ENCODE measurements around the gene ALDH2.
"Not testable (repeated sequence)": the region's sequence is repeated elsewhere in the genome, so short reads cannot be mapped to it uniquely, and the experiment has no call there.

The ALDH2 gene
- long read RNA-seq, donor 1, full-length matches to known transcripts = 49 of 60 reads
- long read RNA-seq, donor 1, partial matches to known transcripts = 11 of 60 reads
- long read RNA-seq, donor 1, other reads (novel, unspliced or antisense) = 0 of 60 reads
- long read RNA-seq, donor 2, full-length matches to known transcripts = 33 of 33 reads
- long read RNA-seq, donor 2, partial matches to known transcripts = 0 of 33 reads
- long read RNA-seq, donor 2, other reads (novel, unspliced or antisense) = 0 of 33 reads
- long read RNA-seq, donor 3, full-length matches to known transcripts = 23 of 28 reads
- long read RNA-seq, donor 3, partial matches to known transcripts = 5 of 28 reads
- long read RNA-seq, donor 3, other reads (novel, unspliced or antisense) = 0 of 28 reads
- long read RNA-seq, donor 4, full-length matches to known transcripts = 30 of 36 reads
- long read RNA-seq, donor 4, partial matches to known transcripts = 6 of 36 reads
- long read RNA-seq, donor 4, other reads (novel, unspliced or antisense) = 0 of 36 reads
- long read RNA-seq, donor 5, full-length matches to known transcripts = 28 of 28 reads
- long read RNA-seq, donor 5, partial matches to known transcripts = 0 of 28 reads
- long read RNA-seq, donor 5, other reads (novel, unspliced or antisense) = 0 of 28 reads
- long read RNA-seq, donor 6, full-length matches to known transcripts = 28 of 28 reads
- long read RNA-seq, donor 6, partial matches to known transcripts = 0 of 28 reads
- long read RNA-seq, donor 6, other reads (novel, unspliced or antisense) = 0 of 28 reads
- long read RNA-seq, donor 7, full-length matches to known transcripts = 43 of 53 reads
- long read RNA-seq, donor 7, partial matches to known transcripts = 10 of 53 reads
- long read RNA-seq, donor 7, other reads (novel, unspliced or antisense) = 0 of 53 reads
- long read RNA-seq, donor 8, full-length matches to known transcripts = 31 of 31 reads
- long read RNA-seq, donor 8, partial matches to known transcripts = 0 of 31 reads
- long read RNA-seq, donor 8, other reads (novel, unspliced or antisense) = 0 of 31 reads

GRCh38 chr12:111766608-111767361, at the start of gene ALDH2:
Gene ALDH2 (plus strand): TSS chr12:111766933. CDS start chr12:111766983, 50 bp downstream.
- DNase-seq = peak; percentile 88

- not testable (repeated sequence) for DNase-seq
Measured at GRCh38 chr12:111719316-111719715, 47.4 kb upstream of the ALDH2 start.

GRCh38 chr12:111720457-111720856, 46.3 kb upstream of the ALDH2 start:
- DNase-seq = no peak

GRCh38 chr12:111723646-111724360, 42.9 kb upstream of the ALDH2 start:
- not testable (repeated sequence) for DNase-seq

- DNase-seq = no peak
Measured at GRCh38 chr12:111728795-111729194, 37.9 kb upstream of the ALDH2 start.

- DNase-seq = no peak
Measured at GRCh38 chr12:111730420-111730819, 36.3 kb upstream of the ALDH2 start.

GRCh38 chr12:111732786-111733185, 33.9 kb upstream of the ALDH2 start:
- DNase-seq = no peak

GRCh38 chr12:111733340-111733915, 33.3 kb upstream of the ALDH2 start:
- no peak for DNase-seq

- not testable (repeated sequence) for DNase-seq
Measured at GRCh38 chr12:111739524-111739923, 27.2 kb upstream of the ALDH2 start.

- DNase-seq = no peak
Measured at GRCh38 chr12:111741235-111741812, 25.4 kb upstream of the ALDH2 start.

GRCh38 chr12:111745211-111745610, 21.5 kb upstream of the ALDH2 start:
- no peak for DNase-seq

- no peak for DNase-seq
Measured at GRCh38 chr12:111747333-111747732, 19.4 kb upstream of the ALDH2 start.

GRCh38 chr12:111748151-111748672, 18.5 kb upstream of the ALDH2 start:
- no peak for DNase-seq

- no peak for DNase-seq
Measured at GRCh38 chr12:111748867-111749266, 17.9 kb upstream of the ALDH2 start.

GRCh38 chr12:111749391-111749790, 17.3 kb upstream of the ALDH2 start:
- no peak for DNase-seq

GRCh38 chr12:111753144-111753881, 13.4 kb upstream of the ALDH2 start:
- peak; percentile 42 for DNase-seq

GRCh38 chr12:111754671-111755070, 12.1 kb upstream of the ALDH2 start:
- no peak for DNase-seq

GRCh38 chr12:111756196-111756595, 10.5 kb upstream of the ALDH2 start:
- DNase-seq = no peak

- DNase-seq = no peak
Measured at GRCh38 chr12:111756681-111757080, 10.1 kb upstream of the ALDH2 start.
